Activated CD8-positive, alpha-beta memory T cell treated with anti-CD3 and anti-CD28 coated beads for 1 hour (primary cell): ENCODE data around the gene PDE1A.

Source experiments
- DNase-seq, 2 donors: peaks; one replicate each; pipeline ENCODE4 v3.0.0-alpha.2; 2020; ENCODE audit warnings: low read depth in 1 of 2; ENCODE audit errors: extremely low read depth in 1 of 2

The PDE1A gene

GRCh38 chr2:182224669-182225068, 202.2 kb downstream of the PDE1A start:
- DNase-seq = no peak

GRCh38 chr2:182220998-182221397, 205.8 kb downstream of the PDE1A start:
- no peak for DNase-seq

GRCh38 chr2:182220335-182220734, 206.5 kb downstream of the PDE1A start:
- no peak for DNase-seq

- DNase-seq = no peak
Measured at GRCh38 chr2:182210669-182211068, 216.2 kb downstream of the PDE1A start.

- DNase-seq = no peak
Measured at GRCh38 chr2:182208421-182208820, 218.4 kb downstream of the PDE1A start.

- DNase-seq = no peak
Measured at GRCh38 chr2:182207049-182207746, 219.6 kb downstream of the PDE1A start.

- no peak for DNase-seq
Measured at GRCh38 chr2:182197529-182197928, 229.3 kb downstream of the PDE1A start.

GRCh38 chr2:182193291-182193690, 233.5 kb downstream of the PDE1A start:
- DNase-seq = no peak

- no peak for DNase-seq
Measured at GRCh38 chr2:182191061-182191460, 235.8 kb downstream of the PDE1A start.

- no peak for DNase-seq
Measured at GRCh38 chr2:182187130-182187529, 239.7 kb downstream of the PDE1A start.

- no peak for DNase-seq
Measured at GRCh38 chr2:182186132-182186735, 240.6 kb downstream of the PDE1A start.

- no peak for DNase-seq
Measured at GRCh38 chr2:182182436-182182835, 244.4 kb downstream of the PDE1A start.

- DNase-seq = no peak
Measured at GRCh38 chr2:182181381-182181780, 245.5 kb downstream of the PDE1A start.

GRCh38 chr2:182179176-182179575, 247.7 kb downstream of the PDE1A start:
- DNase-seq = no peak

- DNase-seq = no peak
Measured at GRCh38 chr2:182173944-182174622, 252.8 kb downstream of the PDE1A start.

GRCh38 chr2:182170341-182170740, 256.5 kb downstream of the PDE1A start:
- DNase-seq = no peak

GRCh38 chr2:182167882-182168281, 259.0 kb downstream of the PDE1A start:
- no peak for DNase-seq

- DNase-seq = no peak
Measured at GRCh38 chr2:182166841-182167240, 260.0 kb downstream of the PDE1A start.

- no peak for DNase-seq
Measured at GRCh38 chr2:182166406-182166805, 260.4 kb downstream of the PDE1A start.

- no peak for DNase-seq
Measured at GRCh38 chr2:182165202-182165601, 261.6 kb downstream of the PDE1A start.

- no peak for DNase-seq
Measured at GRCh38 chr2:182164686-182165085, 262.1 kb downstream of the PDE1A start.

GRCh38 chr2:182163878-182164277, 263.0 kb downstream of the PDE1A start:
- DNase-seq = no peak
